Medulla oblongata (tissue), 1 donor: ENCODE measurements around the gene TNFRSF1B.

Experiments used
- DNase-seq: peaks from one replicate; pipeline ENCODE4 v3.0.0-alpha.2; 2015; ENCODE audit errors: extremely low spot score

The TNFRSF1B gene

GRCh38 chr1:12157366-12158231 lies 9.2 kb upstream of the TNFRSF1B start:
- DNase-seq: no peak

GRCh38 chr1:12158357-12159092 lies 8.3 kb upstream of the TNFRSF1B start:
- DNase-seq: no peak

GRCh38 chr1:12159816-12160215 lies 7.0 kb upstream of the TNFRSF1B start:
- DNase-seq: no peak

- no peak for DNase-seq
Measured at GRCh38 chr1:12161324-12161661, 5.5 kb upstream of the TNFRSF1B start.

- peak; percentile 85 for DNase-seq
Measured at GRCh38 chr1:12161662-12162458, 4.9 kb upstream of the TNFRSF1B start.

- DNase-seq: no peak
Measured at GRCh38 chr1:12162459-12163137, 4.2 kb upstream of the TNFRSF1B start.

GRCh38 chr1:12163210-12163609 lies 3.6 kb upstream of the TNFRSF1B start:
- DNase-seq: no peak

- DNase-seq: no peak
Measured at GRCh38 chr1:12164210-12164609, 2.6 kb upstream of the TNFRSF1B start.

- no peak for DNase-seq
Measured at GRCh38 chr1:12165342-12165741, 1.4 kb upstream of the TNFRSF1B start.

GRCh38 chr1:12167493-12168429 lies 970 bp downstream of the TNFRSF1B start:
- DNase-seq: no peak

- DNase-seq: no peak
Measured at GRCh38 chr1:12168451-12169160, 1.8 kb downstream of the TNFRSF1B start.

GRCh38 chr1:12169442-12170135 lies 2.8 kb downstream of the TNFRSF1B start:
- no peak for DNase-seq

- DNase-seq: no peak
Measured at GRCh38 chr1:12170263-12170671, 3.5 kb downstream of the TNFRSF1B start.

- DNase-seq: no peak
Measured at GRCh38 chr1:12171206-12172041, 4.6 kb downstream of the TNFRSF1B start.

GRCh38 chr1:12172042-12172851 lies 5.5 kb downstream of the TNFRSF1B start:
- no peak for DNase-seq

GRCh38 chr1:12173041-12173509 lies 6.3 kb downstream of the TNFRSF1B start:
- no peak for DNase-seq

GRCh38 chr1:12173631-12174121 lies 6.9 kb downstream of the TNFRSF1B start:
- DNase-seq: peak; percentile 71
